HG03095 (cell line): Measurements from ENCODE around the gene INAFM2.

Experiments
- ATAC-seq: cut with Tn5 transposase; IDR thresholded peaks from one replicate; pipeline ENCODE4 v1.9.1; 2021; ENCODE audit warnings: moderate library complexity; ENCODE audit not compliant: unreplicated experiment

INAFM2 gene

GRCh38 chr15:40287505-40287904 lies 36.0 kb upstream of the INAFM2 start:
- ATAC-seq: no peak

- ATAC-seq: no peak
These were observed 35.5 kb upstream of the INAFM2 start for GRCh38 chr15:40287968-40288367.

- no peak for ATAC-seq
These were observed 34.2 kb upstream of the INAFM2 start for GRCh38 chr15:40289140-40289775.

- no peak for ATAC-seq
These were observed 33.0 kb upstream of the INAFM2 start for GRCh38 chr15:40290545-40290917.

GRCh38 chr15:40290918-40291574 lies 32.4 kb upstream of the INAFM2 start:
- no peak for ATAC-seq

- no peak for ATAC-seq
These were observed 31.2 kb upstream of the INAFM2 start for GRCh38 chr15:40292246-40292645.

GRCh38 chr15:40293006-40293405 lies 30.5 kb upstream of the INAFM2 start:
- ATAC-seq: no peak

- no peak for ATAC-seq
These were observed 29.3 kb upstream of the INAFM2 start for GRCh38 chr15:40293905-40294895.

- no peak for ATAC-seq
These were observed 28.2 kb upstream of the INAFM2 start for GRCh38 chr15:40295297-40295696.

- ATAC-seq: no peak
These were observed 27.5 kb upstream of the INAFM2 start for GRCh38 chr15:40295877-40296560.

GRCh38 chr15:40296561-40297230 lies 26.8 kb upstream of the INAFM2 start:
- no peak for ATAC-seq

GRCh38 chr15:40297356-40297755 lies 26.1 kb upstream of the INAFM2 start:
- ATAC-seq: no peak

- ATAC-seq: no peak
These were observed 25.1 kb upstream of the INAFM2 start for GRCh38 chr15:40298216-40298935.

- no peak for ATAC-seq
These were observed 23.1 kb upstream of the INAFM2 start for GRCh38 chr15:40300367-40300766.

GRCh38 chr15:40300771-40301170 lies 22.7 kb upstream of the INAFM2 start:
- ATAC-seq: no peak

- ATAC-seq: no peak
These were observed 21.9 kb upstream of the INAFM2 start for GRCh38 chr15:40301467-40302179.

- ATAC-seq: no peak
These were observed 21.1 kb upstream of the INAFM2 start for GRCh38 chr15:40302288-40302886.

GRCh38 chr15:40302981-40303380 lies 20.5 kb upstream of the INAFM2 start:
- no peak for ATAC-seq

GRCh38 chr15:40303576-40303975 lies 19.9 kb upstream of the INAFM2 start:
- ATAC-seq: no peak
